ENCODE results near the gene METRN.

- TF ChIP-seq, protein P1, sequence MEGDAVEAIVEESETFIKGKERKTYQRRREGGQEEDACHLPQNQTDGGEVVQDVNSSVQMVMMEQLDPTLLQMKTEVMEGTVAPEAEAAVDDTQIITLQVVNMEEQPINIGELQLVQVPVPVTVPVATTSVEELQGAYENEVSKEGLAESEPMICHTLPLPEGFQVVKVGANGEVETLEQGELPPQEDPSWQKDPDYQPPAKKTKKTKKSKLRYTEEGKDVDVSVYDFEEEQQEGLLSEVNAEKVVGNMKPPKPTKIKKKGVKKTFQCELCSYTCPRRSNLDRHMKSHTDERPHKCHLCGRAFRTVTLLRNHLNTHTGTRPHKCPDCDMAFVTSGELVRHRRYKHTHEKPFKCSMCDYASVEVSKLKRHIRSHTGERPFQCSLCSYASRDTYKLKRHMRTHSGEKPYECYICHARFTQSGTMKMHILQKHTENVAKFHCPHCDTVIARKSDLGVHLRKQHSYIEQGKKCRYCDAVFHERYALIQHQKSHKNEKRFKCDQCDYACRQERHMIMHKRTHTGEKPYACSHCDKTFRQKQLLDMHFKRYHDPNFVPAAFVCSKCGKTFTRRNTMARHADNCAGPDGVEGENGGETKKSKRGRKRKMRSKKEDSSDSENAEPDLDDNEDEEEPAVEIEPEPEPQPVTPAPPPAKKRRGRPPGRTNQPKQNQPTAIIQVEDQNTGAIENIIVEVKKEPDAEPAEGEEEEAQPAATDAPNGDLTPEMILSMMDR (IDR thresholded peaks at IDR 0.05), result no peak
- no peak for TF ChIP-seq POLR2AphosphoS5 (IDR thresholded peaks at IDR 0.05; ENCODE audit: low read depth, low read length)
- no peak for TF ChIP-seq RAD21 (IDR thresholded peaks at IDR 0.05; ENCODE audit: low read length)
- TF ChIP-seq GATA2 (CRISPR knock-in tag; IDR thresholded peaks at IDR 0.05), result no peak
- no peak for TF ChIP-seq TAF1 (IDR thresholded peaks at IDR 0.05; ENCODE audit: borderline replicate concordance, low read depth, low read length)
- no peak for TF ChIP-seq RFX5 (IDR thresholded peaks at IDR 0.05; ENCODE audit: low read length)
- TF ChIP-seq RCOR1 (IDR thresholded peaks at IDR 0.05; ENCODE audit: low read length), result no peak
- TF ChIP-seq, protein P2, sequence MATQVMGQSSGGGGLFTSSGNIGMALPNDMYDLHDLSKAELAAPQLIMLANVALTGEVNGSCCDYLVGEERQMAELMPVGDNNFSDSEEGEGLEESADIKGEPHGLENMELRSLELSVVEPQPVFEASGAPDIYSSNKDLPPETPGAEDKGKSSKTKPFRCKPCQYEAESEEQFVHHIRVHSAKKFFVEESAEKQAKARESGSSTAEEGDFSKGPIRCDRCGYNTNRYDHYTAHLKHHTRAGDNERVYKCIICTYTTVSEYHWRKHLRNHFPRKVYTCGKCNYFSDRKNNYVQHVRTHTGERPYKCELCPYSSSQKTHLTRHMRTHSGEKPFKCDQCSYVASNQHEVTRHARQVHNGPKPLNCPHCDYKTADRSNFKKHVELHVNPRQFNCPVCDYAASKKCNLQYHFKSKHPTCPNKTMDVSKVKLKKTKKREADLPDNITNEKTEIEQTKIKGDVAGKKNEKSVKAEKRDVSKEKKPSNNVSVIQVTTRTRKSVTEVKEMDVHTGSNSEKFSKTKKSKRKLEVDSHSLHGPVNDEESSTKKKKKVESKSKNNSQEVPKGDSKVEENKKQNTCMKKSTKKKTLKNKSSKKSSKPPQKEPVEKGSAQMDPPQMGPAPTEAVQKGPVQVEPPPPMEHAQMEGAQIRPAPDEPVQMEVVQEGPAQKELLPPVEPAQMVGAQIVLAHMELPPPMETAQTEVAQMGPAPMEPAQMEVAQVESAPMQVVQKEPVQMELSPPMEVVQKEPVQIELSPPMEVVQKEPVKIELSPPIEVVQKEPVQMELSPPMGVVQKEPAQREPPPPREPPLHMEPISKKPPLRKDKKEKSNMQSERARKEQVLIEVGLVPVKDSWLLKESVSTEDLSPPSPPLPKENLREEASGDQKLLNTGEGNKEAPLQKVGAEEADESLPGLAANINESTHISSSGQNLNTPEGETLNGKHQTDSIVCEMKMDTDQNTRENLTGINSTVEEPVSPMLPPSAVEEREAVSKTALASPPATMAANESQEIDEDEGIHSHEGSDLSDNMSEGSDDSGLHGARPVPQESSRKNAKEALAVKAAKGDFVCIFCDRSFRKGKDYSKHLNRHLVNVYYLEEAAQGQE (IDR thresholded peaks at IDR 0.05; ENCODE audit: low read depth, low read length), result no peak
- TF ChIP-seq JUND (IDR thresholded peaks at IDR 0.05), result no peak
- TF ChIP-seq NRF1 (IDR thresholded peaks at IDR 0.05; ENCODE audit: low read depth, low read length), result no peak
- TF ChIP-seq GABPA (IDR thresholded peaks at IDR 0.05; ENCODE audit: low read depth), result no peak
- TF ChIP-seq USF2 (IDR thresholded peaks at IDR 0.05; ENCODE audit: borderline replicate concordance, low read depth, low read length), result no peak
- TF ChIP-seq MXI1 (IDR thresholded peaks at IDR 0.05; ENCODE audit: low read depth, low read length), result no peak
Measured at GRCh38 chr16:704047-704446, 10.9 kb upstream of the METRN start.
